Erythroblast (primary cell): ENCODE data around the gene GLS.

ENCODE experiments used
- GATA1 ChIP-seq: IDR thresholded peaks from 2 replicates; pipeline ENCODE4 v1.6.1; 2011; ENCODE audit warnings: low read depth, mild to moderate bottlenecking, control low read depth, low read length, moderate library complexity
- POLR2A ChIP-seq: IDR thresholded peaks from 2 replicates; pipeline ENCODE4 v1.6.1; 2011; ENCODE audit warnings: mild to moderate bottlenecking, low read length

- TF ChIP-seq POLR2A (no peak), GATA1 (no peak)
These were observed 11.3 kb downstream of the GLS start for GRCh38 chr2:190891889-190892288.
